K562 (cell line): ENCODE measurements around the gene LYPLA2. TPM values are rescaled to one million over a fixed set of nuclear protein-coding genes. Genes with fewer than 3 reads are reported as not detected.
A peak's percentile ranks its signal among the peaks of the same experiment; 100 is the strongest.

Source experiments
- EZH2 ChIP-seq: IDR thresholded peaks from 2 replicates; pipeline ENCODE4 v1.6.1; 2012; ENCODE audit warnings: low read depth, mild to moderate bottlenecking, inconsistent platforms, low read length, borderline replicate concordance
- HOMEZ ChIP-seq: fragments of 250-450 bp; sonication (Bioruptor Pico); IDR thresholded peaks from 2 replicates; pipeline ENCODE4 v1.4.0; 2020; ENCODE audit warnings: mild to moderate bottlenecking, moderate library complexity
- POLR2B ChIP-seq: fragments of 450-650 bp; IDR thresholded peaks from 2 replicates; pipeline ENCODE4 v1.6.1; 2018; ENCODE audit warnings: low read depth; ENCODE audit not compliant: partially characterized antibody
- TFE3 ChIP-seq: fragments of 450-650 bp; formaldehyde crosslinking; IDR thresholded peaks from 2 replicates; pipeline ENCODE4 v1.4.0; 2020; ENCODE audit warnings: mild to moderate bottlenecking, mixed read lengths
- ZBTB12 ChIP-seq: fragments of 250-450 bp; sonication (Bioruptor Pico); IDR thresholded peaks from 2 replicates; pipeline ENCODE4 v1.4.0; 2020
- ZNF583 ChIP-seq: fragments of 250-450 bp; sonication (Bioruptor Pico); IDR thresholded peaks from 2 replicates; pipeline ENCODE4 v1.4.0; 2020
- ZNF586 ChIP-seq: fragments of 450-650 bp; formaldehyde crosslinking; conservative IDR thresholded peaks from 2 replicates; pipeline ENCODE4 v1.4.0; 2020; ENCODE audit warnings: mild to moderate bottlenecking, moderate library complexity
- polyA plus RNA-seq, 8 experiments: library from polyadenylated mRNA; depleted of rRNA in 4 of 8; stranded (reverse) in 5 of 8; unstranded in 3 of 8; fragments of >200 nt; fragmentation: Nextera tagmentation in 2 of 8; fragmentation: Illumina TruSeq in 1 of 8; extraction: Ambion mirVana in 2 of 8; extraction: Trizol in 1 of 8; gene quantifications; 2 replicates each; pipeline versions ENCODE4 v1.2.1 to v1.2.3, GENCODE V29; 2011 to 2014; ENCODE audit warnings: inconsistent platforms in 1 of 8, missing spikeins in 1 of 8
- total RNA-seq, 7 experiments: library from RNA; depleted of rRNA in 6 of 7; stranded (reverse); fragments of >200 nt in 6 of 7; fragmentation: Illumina TruSeq in 2 of 7; extraction: Trizol in 2 of 7; gene quantifications; 2 replicates each; pipeline versions ENCODE4 v1.2.1 to v1.2.3, GENCODE V29; 2011 to 2021; ENCODE audit warnings: low replicate concordance in 1 of 7
- TF ChIP-seq, protein P1 (sequence below): IDR thresholded peaks from 2 replicates; pipeline ENCODE4 v1.6.1; 2011; ENCODE audit not compliant: insufficient read length; ENCODE audit errors: extremely low read depth

Gene LYPLA2
- total and polyA plus RNA-seq, 9 of the 15 experiments (the other 6 are each of a cell fraction or from before 2014, with no cell fraction given), result 3.9 to 128 (median 60.1) TPM

- no peak for TF ChIP-seq HOMEZ (CRISPR knock-in tag)
- no peak for TF ChIP-seq TFE3
- TF ChIP-seq EZH2, result no peak
- TF ChIP-seq ZNF583, result no peak
- TF ChIP-seq, protein P1, sequence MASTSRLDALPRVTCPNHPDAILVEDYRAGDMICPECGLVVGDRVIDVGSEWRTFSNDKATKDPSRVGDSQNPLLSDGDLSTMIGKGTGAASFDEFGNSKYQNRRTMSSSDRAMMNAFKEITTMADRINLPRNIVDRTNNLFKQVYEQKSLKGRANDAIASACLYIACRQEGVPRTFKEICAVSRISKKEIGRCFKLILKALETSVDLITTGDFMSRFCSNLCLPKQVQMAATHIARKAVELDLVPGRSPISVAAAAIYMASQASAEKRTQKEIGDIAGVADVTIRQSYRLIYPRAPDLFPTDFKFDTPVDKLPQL, result no peak
- peak; percentile 44 for TF ChIP-seq POLR2B
- TF ChIP-seq ZBTB12, result no peak
- TF ChIP-seq ZNF586, result no peak
Measured at GRCh38 chr1:23793861-23794731, 3.2 kb downstream of the LYPLA2 start (continued).
